ENCODE results near the gene HS3ST1. TPM values are rescaled to one million over a fixed set of nuclear protein-coding genes. Genes with fewer than 3 reads are reported as not detected.

HS3ST1 gene
- total and polyA plus RNA-seq, 7 donors = 0.60 to 3.7 (median 1.6) TPM

DNA sequence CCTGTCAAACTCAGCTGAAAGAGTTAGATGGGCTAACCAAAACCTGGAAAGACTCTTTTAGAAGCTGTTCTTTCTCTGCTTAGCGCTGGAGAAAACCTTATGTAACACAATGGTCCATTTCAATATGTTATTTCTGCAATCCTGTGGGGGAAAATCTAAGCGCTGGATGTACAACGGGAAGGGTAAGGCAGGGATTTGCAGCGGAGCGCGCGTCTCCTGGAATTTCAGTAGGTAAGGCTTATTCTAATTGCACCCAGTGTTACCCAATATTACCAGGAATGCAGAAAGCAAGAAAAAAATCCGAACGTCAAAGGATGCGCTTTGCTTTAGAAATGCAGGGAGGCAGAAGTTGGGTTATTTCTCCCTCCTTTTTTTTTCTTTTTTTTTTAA lies 2.0 kb downstream of the HS3ST1 start:
- TF ChIP-seq POLR2AphosphoS5 (IDR thresholded peaks at IDR 0.05) (no peak), EP300 (IDR thresholded peaks at IDR 0.05) (no peak), POLR2A (IDR thresholded peaks at IDR 0.05) (no peak)
- TF ChIP-seq, protein P1, sequence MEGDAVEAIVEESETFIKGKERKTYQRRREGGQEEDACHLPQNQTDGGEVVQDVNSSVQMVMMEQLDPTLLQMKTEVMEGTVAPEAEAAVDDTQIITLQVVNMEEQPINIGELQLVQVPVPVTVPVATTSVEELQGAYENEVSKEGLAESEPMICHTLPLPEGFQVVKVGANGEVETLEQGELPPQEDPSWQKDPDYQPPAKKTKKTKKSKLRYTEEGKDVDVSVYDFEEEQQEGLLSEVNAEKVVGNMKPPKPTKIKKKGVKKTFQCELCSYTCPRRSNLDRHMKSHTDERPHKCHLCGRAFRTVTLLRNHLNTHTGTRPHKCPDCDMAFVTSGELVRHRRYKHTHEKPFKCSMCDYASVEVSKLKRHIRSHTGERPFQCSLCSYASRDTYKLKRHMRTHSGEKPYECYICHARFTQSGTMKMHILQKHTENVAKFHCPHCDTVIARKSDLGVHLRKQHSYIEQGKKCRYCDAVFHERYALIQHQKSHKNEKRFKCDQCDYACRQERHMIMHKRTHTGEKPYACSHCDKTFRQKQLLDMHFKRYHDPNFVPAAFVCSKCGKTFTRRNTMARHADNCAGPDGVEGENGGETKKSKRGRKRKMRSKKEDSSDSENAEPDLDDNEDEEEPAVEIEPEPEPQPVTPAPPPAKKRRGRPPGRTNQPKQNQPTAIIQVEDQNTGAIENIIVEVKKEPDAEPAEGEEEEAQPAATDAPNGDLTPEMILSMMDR (IDR thresholded peaks at IDR 0.05) = no peak

DNA sequence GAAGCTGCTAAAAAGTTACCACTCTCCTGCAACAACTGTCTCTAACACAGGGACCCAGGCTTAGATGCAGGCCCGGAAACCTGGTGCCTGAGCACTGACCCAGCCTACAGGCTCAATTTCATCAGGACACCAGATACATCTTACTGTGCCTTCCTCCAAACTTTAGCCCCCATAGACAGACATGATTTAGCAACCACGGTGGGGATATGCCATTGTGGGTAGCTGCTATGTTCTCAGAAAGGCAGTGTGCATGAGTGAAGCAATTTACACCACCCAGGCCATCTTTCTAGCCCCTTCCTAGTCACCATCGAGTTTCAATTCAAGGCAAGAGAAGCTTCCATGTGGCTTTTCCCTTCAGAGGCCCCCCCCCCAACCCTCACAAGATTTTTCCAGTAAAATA lies 2.7 kb downstream of the HS3ST1 start:
- Histone ChIP-seq H3K27me3 (peaks cover 10 to 23% (median 19%) of the 10 kb centered on the region in 3 donors), H3K9me3 (no peaks in the 10 kb centered on the region), H3K36me3 (no peaks in the 10 kb centered on the region), H3K4me3 (no peak overlapping the region), H3K27ac (no peak overlapping the region), H3K4me1 (peaks cover 0 to 29% (median 23%) of the 10 kb centered on the region in 4 donors)
- WGBS, 2 donors = 83 to 90% methylated on average over 3 of the region's 3 CpGs
- DNase-seq = no peak
- intact Hi-C loops (cut with DNase I) = no loop called here
- TF ChIP-seq, protein P1 (IDR thresholded peaks at IDR 0.05) = no peak
- TF ChIP-seq EP300 (IDR thresholded peaks at IDR 0.05) (no peak), POLR2A (IDR thresholded peaks at IDR 0.05) (no peak), POLR2AphosphoS5 (IDR thresholded peaks at IDR 0.05) (no peak)

More for the DNA sequence above, 2.0 kb downstream of the HS3ST1 start:
- no peaks in the 10 kb centered on the region for H3K9me3 ChIP-seq
- intact Hi-C loops (cut with DNase I) = no loop called here
- H3K27me3 ChIP-seq = peaks cover 10 to 23% (median 19%) of the 10 kb centered on the region in 3 donors
- H3K36me3 ChIP-seq = no peaks in the 10 kb centered on the region
- DNase-seq = no peak
- peak overlapping the region in 3 of 4 donors; percentile 51 to 65 (median 62) for H3K4me3 ChIP-seq
- WGBS, 2 donors = 62 to 86% methylated on average over 10 of the region's 10 CpGs
- peaks cover 0 to 29% (median 23%) of the 10 kb centered on the region in 4 donors for H3K4me1 ChIP-seq
- H3K27ac ChIP-seq = no peak overlapping the region

GRCh38 chr4:11424856-11425255 lies 3.8 kb downstream of the HS3ST1 start:
- H3K27ac ChIP-seq = no peak overlapping the region
- TF ChIP-seq POLR2AphosphoS5 (IDR thresholded peaks at IDR 0.05) (no peak), POLR2A (IDR thresholded peaks at IDR 0.05) (no peak), EP300 (IDR thresholded peaks at IDR 0.05) (no peak)
- TF ChIP-seq, protein P1 (IDR thresholded peaks at IDR 0.05) = no peak
- 78 to 90% methylated on average over 5 of the region's 5 CpGs for WGBS, 2 donors
- no peak overlapping the region for H3K4me3 ChIP-seq
- peaks cover 10 to 23% (median 19%) of the 10 kb centered on the region in 3 donors for H3K27me3 ChIP-seq
- peaks cover 0 to 29% (median 23%) of the 10 kb centered on the region in 4 donors for H3K4me1 ChIP-seq
- no peaks in the 10 kb centered on the region for H3K9me3 ChIP-seq
- DNase-seq = no peak
- H3K36me3 ChIP-seq = no peaks in the 10 kb centered on the region
- intact Hi-C loops (cut with DNase I) = no loop called here

- Histone ChIP-seq H3K36me3 (no peaks in the 10 kb centered on the region), H3K27ac (no peak overlapping the region), H3K9me3 (no peaks in the 10 kb centered on the region), H3K27me3 (peaks cover 10 to 21% (median 19%) of the 10 kb centered on the region in 3 donors), H3K4me1 (peaks cover 0 to 22% (median 19%) of the 10 kb centered on the region in 4 donors), H3K4me3 (no peak overlapping the region)
- no peak for DNase-seq
- WGBS, 2 donors = 69 to 73% methylated on average over 4 of the region's 4 CpGs
- intact Hi-C loops (cut with DNase I) = no loop called here
- TF ChIP-seq, protein P1 (IDR thresholded peaks at IDR 0.05) = no peak
- no peak for TF ChIP-seq POLR2AphosphoS5 (IDR thresholded peaks at IDR 0.05)
- TF ChIP-seq EP300 (IDR thresholded peaks at IDR 0.05) = no peak
- no peak for TF ChIP-seq POLR2A (IDR thresholded peaks at IDR 0.05)
These were observed 4.7 kb downstream of the HS3ST1 start for GRCh38 chr4:11424000-11424399.

GRCh38 chr4:11423465-11423864 lies 5.2 kb downstream of the HS3ST1 start:
- H3K27ac ChIP-seq = no peak overlapping the region

More at GRCh38 chr4:11423465-11423864, 5.2 kb downstream of the HS3ST1 start:
- Histone ChIP-seq H3K36me3 (no peaks in the 10 kb centered on the region), H3K4me3 (no peak overlapping the region), H3K27me3 (peaks cover 10 to 16% (median 15%) of the 10 kb centered on the region in 3 donors), H3K9me3 (no peaks in the 10 kb centered on the region), H3K4me1 (peaks cover 0 to 16% (median 13%) of the 10 kb centered on the region in 4 donors)
- 77 to 80% methylated on average over 6 of the region's 6 CpGs for WGBS, 2 donors
- no peak for DNase-seq
- intact Hi-C loops (cut with DNase I) = no loop called here
- TF ChIP-seq POLR2A (IDR thresholded peaks at IDR 0.05) = no peak
- TF ChIP-seq, protein P1 (IDR thresholded peaks at IDR 0.05) = no peak
- no peak for TF ChIP-seq EP300 (IDR thresholded peaks at IDR 0.05)
- peak in 3 of 4 donors; percentile 13 to 63 (median 52) for TF ChIP-seq POLR2AphosphoS5 (IDR thresholded peaks at IDR 0.05)

Data from sigmoid colon (tissue), 7 donors.